Right lobe of liver (tissue), 6 donors: ENCODE results near the gene KRTAP24-1. TPM values are rescaled to one million over a fixed set of nuclear protein-coding genes. Genes with fewer than 3 reads are reported as not detected.

ENCODE experiments used
- ATAC-seq, 4 donors: fragments of 200-7000 bp; cut with Tn5 transposase; one replicate each; pipeline ENCODE4 v1.9.1; 2020; ENCODE audit warnings: mild to moderate bottlenecking in 4 of 4, moderate library complexity in 4 of 4
- DNase-seq, 3 donors: peaks; one replicate each; pipeline ENCODE4 v3.0.0-alpha.2; 2020
- H3K27ac ChIP-seq, 3 donors: fragments of 200-600 bp; one replicate each; pipeline ENCODE4 v1.8.0; 2022
- H3K27me3 ChIP-seq, 2 donors: fragments of 200-600 bp; one replicate each; pipeline ENCODE4 v1.8.0; 2022
- H3K36me3 ChIP-seq, 4 donors: fragments of 200-600 bp; sonication (generic) in 1 of 4; one replicate each; pipeline versions ENCODE4 v1.5.1 to v1.8.0; 2017 to 2022; ENCODE audit warnings: control low read depth in 1 of 4
- H3K4me1 ChIP-seq, 4 donors: fragments of 200-600 bp; sonication (generic) in 1 of 4; one replicate each; pipeline versions ENCODE4 v1.5.1 to v1.8.0; 2017 to 2022; ENCODE audit warnings: control low read depth in 1 of 4
- H3K4me3 ChIP-seq, 3 donors: fragments of 200-600 bp; one replicate each; pipeline ENCODE4 v1.8.0; 2022
- H3K9me3 ChIP-seq, 4 donors: fragments of 200-600 bp; sonication (generic) in 1 of 4; one replicate each; pipeline versions ENCODE4 v1.5.1 to v1.8.0; 2017 to 2022; ENCODE audit warnings: control low read depth in 1 of 4
- CTCF ChIP-seq, 4 donors: fragments of 200-600 bp in 3 of 4; fragments of 450-650 bp in 1 of 4; IDR thresholded peaks; one replicate each; pipeline versions ENCODE4 v1.5.1 to v1.8.0; 2016 to 2022; ENCODE audit warnings: antibody characterized with exemption in 4 of 4, mild to moderate bottlenecking in 2 of 4
- POLR2A ChIP-seq: fragments of 450-650 bp; IDR thresholded peaks from one replicate; pipeline ENCODE4 v1.6.1; 2017; ENCODE audit warnings: antibody characterized with exemption, mild to moderate bottlenecking
- WGBS: methylation state at CpG from one replicate; pipeline ENCODE4 v1.1.6; 2018; ENCODE audit warnings: low coverage, low lambda C conversion rate; ENCODE audit not compliant: insufficient coverage; ENCODE audit errors: missing lambda C conversion rate; 5-methylcytosine and 5-hydroxymethylcytosine counted together
- intact Hi-C, 2 donors: fragments of 100-400 bp; cut with DNase I; formaldehyde crosslinking; loops; one replicate each; pipeline versions ENCODE4 v1.11.2 to v1.14.1; 2022
- total RNA-seq, 6 experiments: library from RNA; depleted of rRNA in 2 of 6; stranded (reverse); fragments of >200 nt in 2 of 6; fragmentation: NEBNext Ultra II Directional in 3 of 6; extraction: Animal tissue kit (Norgen Biotek cat#: 25700) in 3 of 6; gene quantifications; one replicate each; pipeline versions ENCODE4 v1.1.0 to v1.2.4, GENCODE V29; 2016 to 2023
- donor health status: DM: no; HTN: yes; CAD: no.
- donor health status: DM: no; HTN: no; CAD: no.
- donor health status: DM: no; HTN: no; CAD: no.
- donor health status: DM: no; HTN: yes; CAD: no.
- donor health status: DM: no; HTN: yes; CAD: no.

The KRTAP24-1 gene
- total RNA-seq, 6 experiments from 2014 or later = not detected

- no peak overlapping the region for H3K27ac ChIP-seq
- no peak for TF ChIP-seq CTCF (IDR thresholded peaks at IDR 0.05)
- no peak for TF ChIP-seq POLR2A
- H3K4me1 ChIP-seq = no peaks in the 10 kb centered on the region
- H3K36me3 ChIP-seq = no peaks in the 10 kb centered on the region
- H3K4me3 ChIP-seq = no peak overlapping the region
- no peaks in the 10 kb centered on the region for H3K9me3 ChIP-seq
- WGBS = 54% methylated on average over 2 of the region's 2 CpGs
- DNase-seq (no peak), ATAC-seq (no peak)
- H3K27me3 ChIP-seq = no peaks in the 10 kb centered on the region
- intact Hi-C loops = no loop called here
Measured at GRCh38 chr21:30315701-30316100, 33.0 kb upstream of the KRTAP24-1 start.

GRCh38 chr21:30306884-30307283 lies 24.1 kb upstream of the KRTAP24-1 start:
- intact Hi-C loops = no loop called here
- no peak for ATAC-seq
- H3K36me3 ChIP-seq = no peaks in the 10 kb centered on the region
- no peak overlapping the region for H3K27ac ChIP-seq
- no peak for TF ChIP-seq CTCF (IDR thresholded peaks at IDR 0.05)
- TF ChIP-seq POLR2A = no peak
- no peaks in the 10 kb centered on the region for H3K9me3 ChIP-seq
- H3K4me1 ChIP-seq = no peaks in the 10 kb centered on the region
- WGBS = 62% methylated on average over 2 of the region's 2 CpGs
- no peak for DNase-seq
- H3K4me3 ChIP-seq = no peak overlapping the region
- H3K27me3 ChIP-seq = no peaks in the 10 kb centered on the region

GRCh38 chr21:30305136-30305535 lies 22.4 kb upstream of the KRTAP24-1 start:
- ATAC-seq = no peak
- intact Hi-C loops = no loop called here
- H3K27ac ChIP-seq = no peak overlapping the region
- no peak overlapping the region for H3K4me3 ChIP-seq
- 15% methylated on average over 1 of the region's 1 CpG for WGBS
- DNase-seq = no peak
- H3K27me3 ChIP-seq = no peaks in the 10 kb centered on the region
- H3K36me3 ChIP-seq = no peaks in the 10 kb centered on the region
- TF ChIP-seq CTCF (IDR thresholded peaks at IDR 0.05) (no peak), POLR2A (no peak)
- H3K4me1 ChIP-seq = no peaks in the 10 kb centered on the region
- no peaks in the 10 kb centered on the region for H3K9me3 ChIP-seq

- no peaks in the 10 kb centered on the region for H3K9me3 ChIP-seq
- ATAC-seq = no peak
- intact Hi-C loops = no loop called here
- no peaks in the 10 kb centered on the region for H3K4me1 ChIP-seq
- no peaks in the 10 kb centered on the region for H3K36me3 ChIP-seq
- no peak within 1 kb of the TSS for H3K27ac ChIP-seq
- WGBS = 80% methylated on average over 2 of the region's 2 CpGs
- H3K4me3 ChIP-seq = no peak within 1 kb of the TSS
- TF ChIP-seq POLR2A (no peak), CTCF (IDR thresholded peaks at IDR 0.05) (no peak)
- DNase-seq = no peak
- no peaks in the 10 kb centered on the region for H3K27me3 ChIP-seq
Measured at GRCh38 chr21:30289215-30289614, 6.5 kb upstream of the KRTAP24-1 start, which contains the start of gene KRTAP25-1. Gene KRTAP25-1 (minus strand): TSS chr21:30289514. CDS start chr21:30289490, 24 bp downstream.

- TF ChIP-seq CTCF (IDR thresholded peaks at IDR 0.05) (no peak), POLR2A (no peak)
- intact Hi-C loops = no loop called here
- no peaks in the 10 kb centered on the region for H3K4me1 ChIP-seq
- ATAC-seq (no peak), DNase-seq (no peak)
- no peak overlapping the region for H3K27ac ChIP-seq
- H3K4me3 ChIP-seq = no peak overlapping the region
- WGBS = 21% methylated on average over 1 of the region's 1 CpG
- no peaks in the 10 kb centered on the region for H3K27me3 ChIP-seq
- no peaks in the 10 kb centered on the region for H3K9me3 ChIP-seq
- no peaks in the 10 kb centered on the region for H3K36me3 ChIP-seq
Measured at GRCh38 chr21:30271611-30272010, 11.1 kb downstream of the KRTAP24-1 start.
